ENCODE data around the gene LIM2.
"Not testable (repeated sequence)": the region's sequence is repeated elsewhere in the genome, so short reads cannot be mapped to it uniquely, and the experiment has no call there.

The LIM2 gene

GRCh38 chr19:51387924-51388389 lies at the start of gene LIM2:
TSS of gene LIM2 (minus strand) at chr19:51387974. CDS start at chr19:51387443, 531 bp downstream.
- no peak within 1 kb of the TSS for H3K4me3 Mint-ChIP-seq
- no peaks in the 10 kb centered on the region for H3K9me3 Mint-ChIP-seq
- DNase-seq (ENCODE audit: low spot score), result no peak
- H3K4me1 Mint-ChIP-seq (ENCODE audit: low read depth), result peaks cover 17% of the 10 kb centered on the region
- H3K36me3 Mint-ChIP-seq (ENCODE audit: low read depth), result no peaks in the 10 kb centered on the region
- H3K27ac Mint-ChIP-seq, result peak within 1 kb of the TSS; percentile 55
- no peaks in the 10 kb centered on the region for H3K27me3 Mint-ChIP-seq (ENCODE audit: low read depth)

- Mint-ChIP-seq H3K4me1 (ENCODE audit: low read depth) (peaks cover 14% of the 10 kb centered on the region), H3K4me3 (no peak overlapping the region), H3K9me3 (no peaks in the 10 kb centered on the region), H3K27me3 (ENCODE audit: low read depth) (no peaks in the 10 kb centered on the region), H3K36me3 (ENCODE audit: low read depth) (no peaks in the 10 kb centered on the region), H3K27ac (no peak overlapping the region)
- DNase-seq (ENCODE audit: low spot score), result no peak
Measured at GRCh38 chr19:51434456-51434855, 46.7 kb upstream of the LIM2 start.

GRCh38 chr19:51433043-51433442 lies 45.3 kb upstream of the LIM2 start:
- no peak overlapping the region for H3K27ac Mint-ChIP-seq
- H3K27me3 Mint-ChIP-seq (ENCODE audit: low read depth), result no peaks in the 10 kb centered on the region
- H3K9me3 Mint-ChIP-seq, result no peaks in the 10 kb centered on the region
- H3K36me3 Mint-ChIP-seq (ENCODE audit: low read depth), result no peaks in the 10 kb centered on the region
- H3K4me1 Mint-ChIP-seq (ENCODE audit: low read depth), result peaks cover 2% of the 10 kb centered on the region
- no peak overlapping the region for H3K4me3 Mint-ChIP-seq
- DNase-seq (ENCODE audit: low spot score), result no peak

GRCh38 chr19:51431124-51431523 lies 43.4 kb upstream of the LIM2 start:
- H3K27me3 Mint-ChIP-seq (ENCODE audit: low read depth), result no peaks in the 10 kb centered on the region
- H3K27ac Mint-ChIP-seq, result no peak overlapping the region
- H3K9me3 Mint-ChIP-seq, result no peaks in the 10 kb centered on the region
- H3K4me3 Mint-ChIP-seq, result no peak overlapping the region
- H3K36me3 Mint-ChIP-seq (ENCODE audit: low read depth), result no peaks in the 10 kb centered on the region
- H3K4me1 Mint-ChIP-seq (ENCODE audit: low read depth), result no peaks in the 10 kb centered on the region
- DNase-seq (ENCODE audit: low spot score), result no peak

- H3K27ac Mint-ChIP-seq, result no peak overlapping the region
- no peaks in the 10 kb centered on the region for H3K27me3 Mint-ChIP-seq (ENCODE audit: low read depth)
- no peaks in the 10 kb centered on the region for H3K4me1 Mint-ChIP-seq (ENCODE audit: low read depth)
- no peaks in the 10 kb centered on the region for H3K36me3 Mint-ChIP-seq (ENCODE audit: low read depth)
- no peaks in the 10 kb centered on the region for H3K9me3 Mint-ChIP-seq
- DNase-seq (ENCODE audit: low spot score), result no peak
- H3K4me3 Mint-ChIP-seq, result no peak overlapping the region
Measured at GRCh38 chr19:51430221-51430620, 42.4 kb upstream of the LIM2 start.

- H3K4me1 Mint-ChIP-seq (ENCODE audit: low read depth), result no peaks in the 10 kb centered on the region
- H3K27ac Mint-ChIP-seq, result no peak overlapping the region
- no peak overlapping the region for H3K4me3 Mint-ChIP-seq
- H3K27me3 Mint-ChIP-seq (ENCODE audit: low read depth), result no peaks in the 10 kb centered on the region
- no peaks in the 10 kb centered on the region for H3K36me3 Mint-ChIP-seq (ENCODE audit: low read depth)
- H3K9me3 Mint-ChIP-seq, result no peaks in the 10 kb centered on the region
- no peak for DNase-seq (ENCODE audit: low spot score)
Measured at GRCh38 chr19:51427201-51427600, 39.4 kb upstream of the LIM2 start.

GRCh38 chr19:51422053-51422448 lies 34.3 kb upstream of the LIM2 start:
- no peak overlapping the region for H3K4me3 Mint-ChIP-seq
- peaks cover 13% of the 10 kb centered on the region for H3K4me1 Mint-ChIP-seq (ENCODE audit: low read depth)
- no peak overlapping the region for H3K27ac Mint-ChIP-seq
- H3K9me3 Mint-ChIP-seq, result no peaks in the 10 kb centered on the region
- peak; percentile 85 for DNase-seq (ENCODE audit: low spot score)
- H3K27me3 Mint-ChIP-seq (ENCODE audit: low read depth), result peaks cover 2% of the 10 kb centered on the region
- no peaks in the 10 kb centered on the region for H3K36me3 Mint-ChIP-seq (ENCODE audit: low read depth)

GRCh38 chr19:51421229-51422052 lies 33.7 kb upstream of the LIM2 start:
- H3K9me3 Mint-ChIP-seq, result no peaks in the 10 kb centered on the region
- H3K27me3 Mint-ChIP-seq (ENCODE audit: low read depth), result peaks cover 2% of the 10 kb centered on the region
- no peaks in the 10 kb centered on the region for H3K36me3 Mint-ChIP-seq (ENCODE audit: low read depth)
- no peak overlapping the region for H3K27ac Mint-ChIP-seq
- H3K4me1 Mint-ChIP-seq (ENCODE audit: low read depth), result peaks cover 16% of the 10 kb centered on the region
- DNase-seq (ENCODE audit: low spot score), result no peak
- H3K4me3 Mint-ChIP-seq, result no peak overlapping the region

- not testable (repeated sequence) for H3K4me3 Mint-ChIP-seq; DNase-seq (ENCODE audit: low spot score); H3K9me3 Mint-ChIP-seq; H3K27me3 Mint-ChIP-seq (ENCODE audit: low read depth); H3K27ac Mint-ChIP-seq; H3K36me3 Mint-ChIP-seq (ENCODE audit: low read depth)
- H3K4me1 Mint-ChIP-seq (ENCODE audit: low read depth), result peaks cover 16% of the 10 kb centered on the region
Measured at GRCh38 chr19:51420511-51420910, 32.7 kb upstream of the LIM2 start.

GRCh38 chr19:51418707-51419106 lies 30.9 kb upstream of the LIM2 start:
- no peak overlapping the region for H3K4me3 Mint-ChIP-seq
- H3K4me1 Mint-ChIP-seq (ENCODE audit: low read depth), result peaks cover 16% of the 10 kb centered on the region
- H3K9me3 Mint-ChIP-seq, result no peaks in the 10 kb centered on the region
- peaks cover 2% of the 10 kb centered on the region for H3K27me3 Mint-ChIP-seq (ENCODE audit: low read depth)
- DNase-seq (ENCODE audit: low spot score), result no peak
- H3K27ac Mint-ChIP-seq, result no peak overlapping the region
- no peaks in the 10 kb centered on the region for H3K36me3 Mint-ChIP-seq (ENCODE audit: low read depth)

GRCh38 chr19:51417810-51418157 lies 30.0 kb upstream of the LIM2 start:
- Mint-ChIP-seq H3K9me3 (no peaks in the 10 kb centered on the region), H3K27ac (peak overlapping the region; percentile 81), H3K4me3 (no peak overlapping the region), H3K27me3 (ENCODE audit: low read depth) (peaks cover 2% of the 10 kb centered on the region), H3K36me3 (ENCODE audit: low read depth) (no peaks in the 10 kb centered on the region), H3K4me1 (ENCODE audit: low read depth) (peaks cover 16% of the 10 kb centered on the region)
- DNase-seq (ENCODE audit: low spot score), result no peak

GRCh38 chr19:51417107-51417809 lies 29.5 kb upstream of the LIM2 start, which contains the start of gene SIGLEC10:
TSS of gene SIGLEC10 (minus strand) at chr19:51417642. CDS start at chr19:51417581, 61 bp downstream.
- no peaks in the 10 kb centered on the region for H3K9me3 Mint-ChIP-seq
- DNase-seq (ENCODE audit: low spot score), result peak; percentile 68

GRCh38 chr19:51416422-51416821 lies 28.6 kb upstream of the LIM2 start:
- not testable (repeated sequence) for H3K27ac Mint-ChIP-seq; DNase-seq (ENCODE audit: low spot score); H3K4me3 Mint-ChIP-seq; H3K36me3 Mint-ChIP-seq (ENCODE audit: low read depth); H3K27me3 Mint-ChIP-seq (ENCODE audit: low read depth); H3K9me3 Mint-ChIP-seq
- H3K4me1 Mint-ChIP-seq (ENCODE audit: low read depth), result peaks cover 14% of the 10 kb centered on the region

More at GRCh38 chr19:51417107-51417809, 29.5 kb upstream of the LIM2 start, which contains the start of gene SIGLEC10:
- peak within 1 kb of the TSS; percentile 60 for H3K4me3 Mint-ChIP-seq
- H3K27me3 Mint-ChIP-seq (ENCODE audit: low read depth), result peaks cover 2% of the 10 kb centered on the region
- H3K36me3 Mint-ChIP-seq (ENCODE audit: low read depth), result no peaks in the 10 kb centered on the region
- H3K27ac Mint-ChIP-seq, result peak within 1 kb of the TSS; percentile 81
- H3K4me1 Mint-ChIP-seq (ENCODE audit: low read depth), result peaks cover 16% of the 10 kb centered on the region

GRCh38 chr19:51415187-51415586 lies 27.4 kb upstream of the LIM2 start:
- DNase-seq (ENCODE audit: low spot score), result no peak
- Mint-ChIP-seq H3K4me3 (no peak overlapping the region), H3K9me3 (no peaks in the 10 kb centered on the region), H3K4me1 (ENCODE audit: low read depth) (peaks cover 14% of the 10 kb centered on the region), H3K27me3 (ENCODE audit: low read depth) (no peaks in the 10 kb centered on the region), H3K27ac (no peak overlapping the region), H3K36me3 (ENCODE audit: low read depth) (no peaks in the 10 kb centered on the region)

Measured in T-helper 2 cell treated with Interferon-gamma antibody and Interleukin-4, amounts not matched to agents 5 μg/mL and 100 μg/mL, for 36 hours (primary cell).